Measurements from ENCODE around the gene COQ10A.
"Not testable (repeated sequence)": the region's sequence is repeated elsewhere in the genome, so short reads cannot be mapped to it uniquely, and the experiment has no call there.

GRCh38 chr12:56272468-56272867 lies 5.7 kb downstream of the COQ10A start:
- not testable (repeated sequence) for TF ChIP-seq CTCF (IDR thresholded peaks at IDR 0.05; ENCODE audit: low read depth, low read length, missing input control); GABPA (IDR thresholded peaks at IDR 0.05 in 1 of 2, conservative IDR thresholded peaks at IDR 0.05 in 1 of 2); EGR1 (IDR thresholded peaks at IDR 0.05; ENCODE audit: low read depth in 2 of 2); JUND (IDR thresholded peaks at IDR 0.05); TAF1 (conservative IDR thresholded peaks at IDR 0.05); YY1 (IDR thresholded peaks at IDR 0.05)
- TF ChIP-seq RAD21 (IDR thresholded peaks at IDR 0.05): peak in 1 of 2 donors; percentile 17
